ENCODE data around the gene PDE1C. TPM values are rescaled to one million over a fixed set of nuclear protein-coding genes. Genes with fewer than 3 reads are reported as not detected.
"Not testable (repeated sequence)": the region's sequence is repeated elsewhere in the genome, so short reads cannot be mapped to it uniquely, and the experiment has no call there.

The PDE1C gene
- total RNA-seq, 1 experiment from 2014 or later = 0.11 TPM

DNA sequence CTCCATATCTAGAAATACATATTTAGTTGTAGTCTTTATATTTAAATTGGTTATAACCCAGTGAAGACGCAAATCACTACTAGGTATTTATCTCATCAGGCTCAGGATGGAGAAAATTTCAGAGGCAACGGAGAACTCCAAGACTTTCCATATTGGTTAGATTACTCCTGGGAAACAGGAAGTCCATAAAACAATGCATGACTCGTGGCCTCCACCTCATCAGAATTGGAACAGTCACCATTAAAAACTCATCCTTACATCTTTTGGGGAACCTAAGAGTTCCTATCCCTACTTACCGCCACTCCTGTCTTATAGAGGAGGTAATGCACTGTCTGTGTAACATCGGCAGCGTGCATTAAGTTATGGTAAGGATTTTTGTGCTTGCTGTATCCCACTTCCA, 205.6 kb downstream of the PDE1C start:
- no peaks in the 10 kb centered on the region for H3K4me1 ChIP-seq (replicated peaks)
- no peak for DNase-seq (ENCODE audit: low read depth in 1 of 2, low spot score in 2 of 2)
- no peaks in the 10 kb centered on the region for H3K36me3 ChIP-seq
- H3K27me3 ChIP-seq (replicated peaks) = no peaks in the 10 kb centered on the region
- no peak overlapping the region for H3K27ac ChIP-seq
- no peaks in the 10 kb centered on the region for H3K9me3 ChIP-seq (replicated peaks)
- no peak overlapping the region for H3K4me3 ChIP-seq

DNA sequence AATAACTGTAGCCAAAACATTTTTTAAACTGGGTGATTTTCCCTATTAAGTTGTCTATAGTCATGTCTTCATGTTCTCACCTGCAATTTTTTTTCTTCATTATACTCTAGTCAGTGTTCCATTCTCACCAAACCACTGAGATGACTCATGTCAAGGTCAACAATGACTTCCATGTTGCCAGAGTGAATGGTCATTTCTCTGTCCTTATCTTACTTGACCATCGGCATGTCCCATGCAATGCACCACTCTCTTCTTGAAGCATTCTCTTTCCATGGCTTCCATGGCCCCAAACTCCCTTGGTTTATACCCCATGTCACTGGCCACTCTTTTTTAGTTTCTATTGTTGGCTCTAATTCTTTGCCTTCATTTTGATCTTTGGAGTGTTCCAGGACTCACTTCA, 209.3 kb downstream of the PDE1C start:
- Histone ChIP-seq H3K4me1 (replicated peaks) (no peaks in the 10 kb centered on the region), H3K27ac (no peak overlapping the region), H3K27me3 (replicated peaks) (no peaks in the 10 kb centered on the region), H3K4me3 (no peak overlapping the region), H3K9me3 (replicated peaks) (no peaks in the 10 kb centered on the region), H3K36me3 (no peaks in the 10 kb centered on the region)
- no peak for DNase-seq (ENCODE audit: low read depth in 1 of 2, low spot score in 2 of 2)

DNA sequence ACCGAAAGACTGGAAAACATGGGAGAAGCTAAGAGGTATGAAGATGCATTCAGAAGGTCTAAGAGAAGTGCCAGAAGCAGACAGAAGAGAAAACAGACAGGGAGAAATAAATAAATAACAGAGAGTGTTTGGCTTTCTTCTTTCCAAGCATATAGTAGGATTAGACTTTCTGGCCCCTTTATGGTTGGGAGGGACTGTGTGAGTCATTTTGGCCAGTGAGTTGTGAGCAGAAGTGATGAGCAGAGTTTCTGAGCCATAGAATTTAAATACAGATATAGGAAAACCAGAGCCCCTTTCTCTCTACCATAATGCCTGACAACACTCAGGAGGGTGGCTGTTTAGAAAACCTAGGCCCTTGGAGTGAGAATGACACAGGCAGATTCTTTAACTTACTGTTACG, 212.2 kb downstream of the PDE1C start:
- Histone ChIP-seq H3K4me3 (no peak overlapping the region), H3K4me1 (replicated peaks) (no peaks in the 10 kb centered on the region), H3K27me3 (replicated peaks) (no peaks in the 10 kb centered on the region), H3K9me3 (replicated peaks) (no peaks in the 10 kb centered on the region), H3K27ac (no peak overlapping the region), H3K36me3 (no peaks in the 10 kb centered on the region)
- no peak for DNase-seq (ENCODE audit: low read depth in 1 of 2, low spot score in 2 of 2)

DNA sequence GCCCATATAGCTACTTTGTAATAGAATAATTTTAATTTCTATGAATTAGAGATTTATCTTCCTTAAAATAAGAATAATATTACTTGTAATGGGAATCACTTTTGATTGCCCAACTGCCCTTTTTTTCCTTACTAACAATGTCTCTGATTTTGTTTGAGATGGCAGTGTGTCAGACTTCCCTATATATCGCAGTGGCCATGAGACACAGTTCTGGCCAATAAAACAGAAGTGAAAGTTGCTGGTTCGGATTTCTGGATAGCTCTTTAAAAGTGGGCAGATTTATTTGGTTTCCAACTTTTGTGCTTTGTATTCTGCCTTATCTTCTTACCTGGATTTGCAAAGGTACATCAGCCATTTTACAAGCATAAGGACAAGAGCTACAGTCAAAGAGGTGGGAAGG, 213.0 kb downstream of the PDE1C start:
- Histone ChIP-seq H3K9me3 (replicated peaks) (no peaks in the 10 kb centered on the region), H3K4me1 (replicated peaks) (no peaks in the 10 kb centered on the region), H3K4me3 (no peak overlapping the region), H3K27me3 (replicated peaks) (no peaks in the 10 kb centered on the region), H3K27ac (no peak overlapping the region), H3K36me3 (no peaks in the 10 kb centered on the region)
- DNase-seq (ENCODE audit: low read depth in 1 of 2, low spot score in 2 of 2) = no peak

DNA sequence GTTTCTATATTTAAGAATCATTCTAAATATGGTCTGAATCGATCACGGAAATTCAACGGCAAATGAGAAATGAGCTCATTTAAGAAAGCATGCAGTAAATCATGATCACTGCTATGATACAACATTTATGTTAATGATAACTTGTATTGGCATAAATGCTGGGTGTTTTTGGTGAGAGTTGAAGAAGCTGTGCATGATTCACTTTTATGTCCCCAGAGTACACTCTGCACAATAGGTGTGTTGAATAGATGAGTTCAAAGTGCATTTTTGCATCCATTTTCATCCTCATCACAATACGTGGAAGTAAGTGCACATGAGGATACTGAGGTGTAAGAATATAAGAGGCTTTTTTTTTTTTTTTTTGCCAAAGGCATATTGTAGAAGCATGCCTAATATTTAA, 213.9 kb downstream of the PDE1C start:
- no peak for DNase-seq (ENCODE audit: low read depth in 1 of 2, low spot score in 2 of 2)
- no peaks in the 10 kb centered on the region for H3K4me1 ChIP-seq (replicated peaks)
- no peak overlapping the region for H3K27ac ChIP-seq
- H3K9me3 ChIP-seq (replicated peaks) = no peaks in the 10 kb centered on the region
- no peaks in the 10 kb centered on the region for H3K27me3 ChIP-seq (replicated peaks)
- H3K4me3 ChIP-seq = no peak overlapping the region
- H3K36me3 ChIP-seq = no peaks in the 10 kb centered on the region

DNA sequence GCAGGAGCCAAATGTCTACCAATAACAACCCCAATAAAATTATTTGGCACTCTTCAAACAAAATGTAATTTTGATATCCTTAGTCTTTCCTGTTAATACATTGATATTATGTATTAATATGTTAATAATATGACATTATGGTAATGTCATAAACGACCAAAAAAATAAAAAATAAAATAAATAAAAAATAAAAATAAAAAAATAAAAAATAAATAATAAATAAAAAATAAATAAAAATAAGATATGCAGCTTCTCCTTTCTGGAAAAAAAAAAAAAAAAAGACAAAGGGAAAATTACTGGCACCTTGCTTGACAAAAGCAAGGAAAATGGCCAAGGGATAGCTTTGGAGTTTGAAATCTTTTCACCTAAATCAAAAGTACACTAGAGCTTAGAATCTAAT, 214.7 kb downstream of the PDE1C start:
- DNase-seq (ENCODE audit: low read depth in 1 of 2, low spot score in 2 of 2) = no peak
- H3K27me3 ChIP-seq (replicated peaks) = no peaks in the 10 kb centered on the region
- H3K4me3 ChIP-seq = no peak overlapping the region
- no peak overlapping the region for H3K27ac ChIP-seq
- H3K9me3 ChIP-seq (replicated peaks) = no peaks in the 10 kb centered on the region
- H3K4me1 ChIP-seq (replicated peaks) = no peaks in the 10 kb centered on the region
- no peaks in the 10 kb centered on the region for H3K36me3 ChIP-seq

DNA sequence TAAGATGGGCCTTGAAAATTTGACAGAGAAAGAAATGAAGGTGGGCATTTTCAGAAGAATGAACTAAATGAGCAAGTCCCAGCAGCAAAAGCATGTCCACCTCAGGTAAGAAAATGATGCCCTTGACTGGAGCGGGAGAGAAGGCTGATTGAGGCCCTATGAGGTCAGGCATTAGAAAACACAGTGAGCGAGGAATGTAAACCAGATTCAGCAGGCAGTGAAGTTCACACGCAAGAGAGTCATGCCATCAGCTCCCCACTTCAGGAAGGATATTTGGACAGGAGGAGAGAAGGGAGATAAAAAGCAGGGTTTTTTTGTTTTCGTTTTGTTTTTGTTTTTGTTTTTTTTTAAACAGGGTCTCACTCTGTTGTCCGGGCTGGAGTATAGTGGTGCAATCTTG, 216.8 kb downstream of the PDE1C start:
- Histone ChIP-seq H3K4me3 (no peak overlapping the region), H3K9me3 (replicated peaks) (no peaks in the 10 kb centered on the region), H3K4me1 (replicated peaks) (no peaks in the 10 kb centered on the region), H3K27ac (no peak overlapping the region), H3K27me3 (replicated peaks) (no peaks in the 10 kb centered on the region), H3K36me3 (no peaks in the 10 kb centered on the region)
- DNase-seq (ENCODE audit: low read depth in 1 of 2, low spot score in 2 of 2) = no peak

DNA sequence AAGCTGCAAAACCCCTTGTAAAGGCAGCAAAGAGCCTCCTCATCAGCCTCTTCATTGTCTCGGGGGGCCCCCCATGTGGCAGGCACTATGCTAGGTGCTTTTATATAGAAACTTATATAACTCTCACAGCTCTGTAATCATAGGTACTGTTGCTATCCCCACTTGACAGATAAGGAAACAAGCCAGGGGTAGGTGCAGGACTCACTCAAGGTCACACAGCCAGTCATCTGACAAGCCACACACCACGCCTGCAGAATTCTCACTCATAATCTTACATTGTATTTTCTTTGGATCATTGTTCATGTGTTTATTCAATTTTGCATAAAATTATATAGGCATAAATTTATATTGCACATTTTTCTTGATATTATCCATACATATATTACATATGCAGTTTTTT, 217.7 kb downstream of the PDE1C start:
- H3K4me3 ChIP-seq = no peak overlapping the region
- H3K36me3 ChIP-seq = no peaks in the 10 kb centered on the region
- DNase-seq (ENCODE audit: low read depth in 1 of 2, low spot score in 2 of 2) = no peak
- no peaks in the 10 kb centered on the region for H3K27me3 ChIP-seq (replicated peaks)
- no peak overlapping the region for H3K27ac ChIP-seq
- no peaks in the 10 kb centered on the region for H3K4me1 ChIP-seq (replicated peaks)
- no peaks in the 10 kb centered on the region for H3K9me3 ChIP-seq (replicated peaks)

DNA sequence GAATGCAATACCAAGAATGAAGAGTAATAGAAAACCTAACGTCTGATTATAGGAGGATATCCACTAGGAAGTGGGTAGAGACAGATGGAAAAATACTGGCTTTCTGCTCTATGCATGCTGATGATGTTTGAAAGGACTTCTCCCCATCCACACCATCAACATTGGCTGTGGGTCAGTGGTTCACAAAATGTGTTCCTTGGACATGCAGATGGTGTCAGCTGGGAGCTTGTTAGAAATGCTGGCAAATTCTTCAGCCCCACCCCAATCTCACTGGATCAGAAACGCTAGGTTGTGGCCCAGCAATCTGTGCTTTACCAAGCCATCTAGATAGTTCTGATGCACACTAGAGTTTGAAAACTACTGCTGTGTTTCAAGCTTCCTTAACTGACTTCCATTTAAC, 219.1 kb downstream of the PDE1C start:
- no peaks in the 10 kb centered on the region for H3K27me3 ChIP-seq (replicated peaks)
- H3K4me3 ChIP-seq = no peak overlapping the region
- no peaks in the 10 kb centered on the region for H3K4me1 ChIP-seq (replicated peaks)
- H3K36me3 ChIP-seq = no peaks in the 10 kb centered on the region
- H3K9me3 ChIP-seq (replicated peaks) = no peaks in the 10 kb centered on the region
- no peak overlapping the region for H3K27ac ChIP-seq
- no peak for DNase-seq (ENCODE audit: low read depth in 1 of 2, low spot score in 2 of 2)

DNA sequence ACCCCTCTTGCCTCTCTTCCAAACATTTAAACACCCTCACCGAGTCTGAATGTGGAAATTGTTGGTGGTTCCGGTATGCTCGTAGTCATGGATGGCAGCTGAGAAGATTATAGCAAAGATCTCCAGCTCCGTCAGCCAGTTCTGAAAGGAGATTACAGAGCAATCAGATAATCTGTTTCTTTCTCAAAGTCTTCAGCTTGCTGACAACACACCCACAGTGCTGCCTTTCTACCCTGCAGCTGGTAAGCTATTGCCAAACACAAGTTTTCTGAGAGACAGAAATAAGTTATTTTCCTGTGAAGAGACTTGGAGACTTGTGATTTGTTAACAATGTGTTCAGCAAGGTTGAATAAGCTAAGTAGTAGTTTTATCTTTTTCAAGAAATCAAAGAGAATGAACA, 219.6 kb downstream of the PDE1C start:
- no peak for DNase-seq (ENCODE audit: low read depth in 1 of 2, low spot score in 2 of 2)
- Histone ChIP-seq H3K27ac (no peak overlapping the region), H3K4me3 (no peak overlapping the region), H3K27me3 (replicated peaks) (no peaks in the 10 kb centered on the region), H3K4me1 (replicated peaks) (no peaks in the 10 kb centered on the region), H3K36me3 (no peaks in the 10 kb centered on the region), H3K9me3 (replicated peaks) (no peaks in the 10 kb centered on the region)

DNA sequence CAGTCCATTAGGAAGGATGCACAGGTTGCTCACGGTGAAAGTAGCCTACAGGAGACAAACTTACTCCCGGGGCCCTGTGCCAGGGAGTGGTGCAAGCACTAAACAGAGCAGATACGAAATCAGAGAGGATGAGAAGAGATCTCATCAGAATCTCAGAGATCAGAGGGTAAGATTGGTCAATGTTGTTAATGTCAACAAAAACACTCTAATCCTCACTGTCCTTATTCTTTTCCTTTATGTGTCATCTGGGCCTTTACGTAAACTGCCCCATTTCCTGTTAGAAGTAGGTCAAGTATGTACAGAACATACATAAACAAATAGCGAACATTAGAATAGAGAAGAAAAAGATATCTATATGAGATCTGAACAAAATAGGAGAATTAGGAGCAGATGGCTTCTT, 220.1 kb downstream of the PDE1C start:
- Histone ChIP-seq H3K27me3 (replicated peaks) (no peaks in the 10 kb centered on the region), H3K36me3 (no peaks in the 10 kb centered on the region), H3K27ac (no peak overlapping the region), H3K4me3 (no peak overlapping the region), H3K9me3 (replicated peaks) (no peaks in the 10 kb centered on the region), H3K4me1 (replicated peaks) (no peaks in the 10 kb centered on the region)
- DNase-seq (ENCODE audit: low read depth in 1 of 2, low spot score in 2 of 2) = no peak

DNA sequence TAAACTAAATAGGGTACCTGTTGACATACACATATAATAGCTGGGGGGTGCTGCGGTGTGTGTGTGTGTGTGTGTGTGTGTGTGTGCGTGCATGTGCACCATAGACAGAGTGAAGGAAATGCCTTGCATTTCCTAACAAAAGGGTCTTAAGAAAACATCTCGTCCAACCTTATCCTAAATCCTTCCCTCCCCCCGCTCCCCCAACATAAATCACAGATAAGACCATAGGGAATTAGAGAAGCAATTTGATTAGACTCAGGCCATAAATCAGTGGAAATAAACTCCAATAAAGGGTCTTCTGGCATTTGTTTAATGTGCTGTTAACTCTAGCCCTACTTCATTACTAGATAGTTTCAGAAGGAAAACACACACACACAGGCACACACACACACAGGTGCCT, 234.7 kb downstream of the PDE1C start:
- Histone ChIP-seq H3K9me3 (replicated peaks) (no peaks in the 10 kb centered on the region), H3K27me3 (replicated peaks) (no peaks in the 10 kb centered on the region), H3K36me3 (no peaks in the 10 kb centered on the region), H3K4me3 (no peak overlapping the region), H3K27ac (no peak overlapping the region), H3K4me1 (replicated peaks) (no peaks in the 10 kb centered on the region)
- DNase-seq (ENCODE audit: low read depth in 1 of 2, low spot score in 2 of 2) = no peak

DNA sequence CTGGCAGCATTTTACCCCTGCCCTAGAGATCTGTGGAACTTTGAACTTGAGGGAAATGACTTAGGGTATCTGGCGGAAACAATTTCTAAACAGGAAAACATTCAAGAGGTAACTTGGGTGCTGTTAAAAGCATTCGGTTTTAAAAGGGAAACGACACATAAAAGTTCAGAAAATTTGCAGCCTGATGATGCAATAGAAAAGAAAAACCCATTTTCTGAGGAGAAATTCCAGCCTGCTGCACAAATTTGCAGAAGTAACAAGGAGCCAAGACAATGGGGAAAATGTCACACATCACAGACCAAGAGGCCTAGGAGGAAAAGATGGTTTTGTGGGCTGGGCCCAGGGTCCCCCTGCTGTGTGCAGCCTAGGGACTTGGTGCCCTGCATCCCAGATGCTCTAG, 236.6 kb downstream of the PDE1C start:
- not testable (repeated sequence) for H3K9me3 ChIP-seq (replicated peaks); H3K4me1 ChIP-seq (replicated peaks); H3K4me3 ChIP-seq; DNase-seq (ENCODE audit: low read depth in 1 of 2, low spot score in 2 of 2); H3K27ac ChIP-seq; H3K36me3 ChIP-seq; H3K27me3 ChIP-seq (replicated peaks)

DNA sequence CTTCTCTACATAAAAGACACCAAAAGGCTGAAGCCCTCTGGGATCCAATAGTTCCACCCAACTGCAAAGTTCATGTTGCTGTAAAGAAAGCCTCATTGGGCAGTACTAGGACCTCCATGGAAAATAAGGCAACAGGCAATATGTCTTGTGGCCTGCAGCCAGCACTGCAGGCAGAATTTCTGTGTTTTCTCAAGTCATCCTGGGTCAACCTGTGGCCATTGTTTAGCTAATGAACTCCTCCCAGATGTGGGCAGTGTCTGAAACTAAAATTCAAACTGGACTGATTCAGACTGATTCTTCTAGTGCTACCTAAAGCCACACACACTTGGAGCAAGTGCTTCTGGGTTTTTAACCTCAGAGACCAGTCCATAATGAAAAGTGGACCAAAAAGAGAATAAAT, 241.7 kb downstream of the PDE1C start:
- no peaks in the 10 kb centered on the region for H3K9me3 ChIP-seq (replicated peaks)
- no peak for DNase-seq (ENCODE audit: low read depth in 1 of 2, low spot score in 2 of 2)
- H3K27me3 ChIP-seq (replicated peaks) = no peaks in the 10 kb centered on the region
- H3K4me3 ChIP-seq = no peak overlapping the region
- H3K27ac ChIP-seq = no peak overlapping the region
- H3K4me1 ChIP-seq (replicated peaks) = no peaks in the 10 kb centered on the region
- no peaks in the 10 kb centered on the region for H3K36me3 ChIP-seq

DNA sequence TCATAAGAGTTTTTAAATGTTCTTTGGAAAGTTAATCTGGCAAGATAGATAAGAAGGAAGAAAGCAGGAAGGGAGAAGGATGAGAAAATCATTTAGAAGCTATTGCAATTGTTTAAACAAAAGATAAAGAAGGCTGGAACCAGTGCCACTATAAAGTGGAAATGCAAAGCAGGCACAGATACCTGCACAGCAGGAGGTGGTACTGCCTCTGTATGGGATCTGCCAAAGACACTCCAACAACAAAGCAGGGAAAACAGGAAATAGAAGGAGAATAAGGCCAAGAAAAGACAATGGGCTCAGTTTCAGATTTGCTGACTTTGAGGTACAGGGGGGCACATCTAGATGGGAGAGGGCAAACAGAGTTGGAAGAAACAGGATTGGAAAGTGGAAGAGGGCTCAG, 244.6 kb downstream of the PDE1C start:
- Histone ChIP-seq H3K36me3 (no peaks in the 10 kb centered on the region), H3K27ac (no peak overlapping the region), H3K27me3 (replicated peaks) (no peaks in the 10 kb centered on the region), H3K4me1 (replicated peaks) (no peaks in the 10 kb centered on the region), H3K4me3 (no peak overlapping the region), H3K9me3 (replicated peaks) (no peaks in the 10 kb centered on the region)
- no peak for DNase-seq (ENCODE audit: low read depth in 1 of 2, low spot score in 2 of 2)
